WTC11 (cell line): ENCODE measurements around the gene TPBG.

Source experiments
- ARID4B ChIP-seq: sonication (generic); formaldehyde crosslinking; IDR thresholded peaks from 2 replicates; pipeline ENCODE4 v1.8.0; 2023; ENCODE audit warnings: missing genetic modification reagents, mild to moderate bottlenecking, borderline replicate concordance
- CTCF ChIP-seq: fragments of 200-600 bp; IDR thresholded peaks from 2 replicates; pipeline ENCODE4 v1.8.0; 2022; ENCODE audit warnings: antibody characterized with exemption
- JUN ChIP-seq: sonication (generic); formaldehyde crosslinking; IDR thresholded peaks from 2 replicates; pipeline ENCODE4 v1.8.0; 2023; ENCODE audit warnings: mild to moderate bottlenecking, missing genetic modification reagents
- MXD4 ChIP-seq: fragments of 250-450 bp; sonication (Bioruptor Pico); IDR thresholded peaks from 2 replicates; pipeline ENCODE4 v1.8.0; 2021; ENCODE audit warnings: mild to moderate bottlenecking, moderate library complexity, borderline replicate concordance
- NR1H2 ChIP-seq: sonication (generic); formaldehyde crosslinking; IDR thresholded peaks from 2 replicates; pipeline ENCODE4 v1.9.0; 2021; ENCODE audit warnings: mild to moderate bottlenecking, moderate library complexity, missing genetic modification reagents
- ZBTB21 ChIP-seq: sonication (generic); formaldehyde crosslinking; IDR thresholded peaks from 2 replicates; pipeline ENCODE4 v1.8.1; 2023; ENCODE audit warnings: mild to moderate bottlenecking, missing genetic modification reagents, borderline replicate concordance
- ZNF416 ChIP-seq: fragments of 250-450 bp; sonication (Bioruptor Pico); IDR thresholded peaks from 2 replicates; pipeline ENCODE4 v1.9.0; 2021; ENCODE audit warnings: mild to moderate bottlenecking, inconsistent platforms
- TF ChIP-seq, protein P1 (sequence below): fragments of 250-450 bp; sonication (Bioruptor Pico); IDR thresholded peaks from 2 replicates; pipeline ENCODE4 v2.1.2; 2022; ENCODE audit warnings: mild to moderate bottlenecking, moderate library complexity

GRCh38 chr6:82385102-82385501 lies 21.5 kb downstream of the TPBG start:
- TF ChIP-seq CTCF: no peak
- TF ChIP-seq ARID4B (CRISPR knock-in tag): no peak
- no peak for TF ChIP-seq ZNF416 (CRISPR knock-in tag)
- no peak for TF ChIP-seq NR1H2
- TF ChIP-seq JUN (CRISPR knock-in tag): no peak
- TF ChIP-seq MXD4 (CRISPR knock-in tag): no peak
- TF ChIP-seq, protein P1, sequence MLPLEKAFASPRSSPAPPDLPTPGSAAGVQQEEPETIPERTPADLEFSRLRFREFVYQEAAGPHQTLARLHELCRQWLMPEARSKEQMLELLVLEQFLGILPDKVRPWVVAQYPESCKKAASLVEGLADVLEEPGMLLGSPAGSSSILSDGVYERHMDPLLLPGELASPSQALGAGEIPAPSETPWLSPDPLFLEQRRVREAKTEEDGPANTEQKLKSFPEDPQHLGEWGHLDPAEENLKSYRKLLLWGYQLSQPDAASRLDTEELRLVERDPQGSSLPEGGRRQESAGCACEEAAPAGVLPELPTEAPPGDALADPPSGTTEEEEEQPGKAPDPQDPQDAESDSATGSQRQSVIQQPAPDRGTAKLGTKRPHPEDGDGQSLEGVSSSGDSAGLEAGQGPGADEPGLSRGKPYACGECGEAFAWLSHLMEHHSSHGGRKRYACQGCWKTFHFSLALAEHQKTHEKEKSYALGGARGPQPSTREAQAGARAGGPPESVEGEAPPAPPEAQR (CRISPR knock-in tag): no peak
- TF ChIP-seq ZBTB21: no peak
